Measurements from ENCODE around the gene FKBP1B. TPM values are rescaled to one million over a fixed set of nuclear protein-coding genes. Genes with fewer than 3 reads are reported as not detected.

The FKBP1B gene
- total and polyA plus RNA-seq, 2 donors (not counting 3 experiments of a cell fraction or from before 2014, with no cell fraction given), result 12.9 to 40.2 TPM

DNA sequence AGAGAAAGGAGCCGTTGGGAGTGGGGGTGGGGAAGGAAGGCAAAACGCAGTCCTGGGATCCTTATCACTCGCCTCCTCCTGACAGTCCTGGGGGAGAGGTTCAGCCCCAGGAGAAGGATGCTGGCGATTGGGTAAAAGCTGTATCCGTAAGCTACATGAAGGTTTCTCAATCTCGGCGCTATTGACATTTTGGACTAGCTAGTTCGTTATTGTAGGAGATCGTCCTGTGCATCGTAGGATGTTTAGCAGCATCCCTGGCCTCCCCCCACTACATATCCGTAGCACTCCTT is 35.6 kb downstream of the FKBP1B start:
- H3K4me1 ChIP-seq (ENCODE audit: control insufficient read depth, extremely low read depth, insufficient read depth, low read length), result peaks cover 16% of the 10 kb centered on the region
- BruUV-seq (replicated peaks), result TSS peak; percentile 30
- H3K9me3 ChIP-seq (replicated peaks; ENCODE audit: control insufficient read depth, insufficient read depth, low read length), result no peaks in the 10 kb centered on the region
- peak overlapping the region; percentile 96 for H2AFZ ChIP-seq (ENCODE audit: low read depth, low read length)
- ChIA-PET CTCF (interaction anchor here (1.0 to 3.5 kb wide), 11 partner anchors 9 to 297 kb away, joined by 3 to 68 read pairs (median 5); partner anchors contain the start of genes ATAD2B, FAM228B, PFN4 and SF3B6), POLR2A (interaction anchor here (1.4 kb wide), 1 partner anchor 70 kb away, joined by 3 read pairs; no protein-coding TSS in a partner anchor)
- no peaks in the 10 kb centered on the region for H3K9me1 ChIP-seq (replicated peaks; ENCODE audit: control insufficient read depth, extremely low read depth, insufficient read depth, low read length)
- no peaks in the 10 kb centered on the region for H3K27me3 ChIP-seq (ENCODE audit: control insufficient read depth in 2 of 2, insufficient read depth in 2 of 2, low read length in 2 of 2)
- peak overlapping the region; percentile 53 to 85 (median 73) for H3K4me3 ChIP-seq (replicated peaks in 1 of 3; ENCODE audit: insufficient read depth in 1 of 3, low read depth in 1 of 3, low read length in 3 of 3)
- no peak for DNase-seq (ENCODE audit: low read depth, low spot score)
- peaks cover 5 to 6% of the 10 kb centered on the region in 2 experiments for H3K36me3 ChIP-seq (ENCODE audit: control insufficient read depth in 2 of 2, extremely low read depth in 1 of 2, insufficient read depth in 2 of 2, low read length in 2 of 2)
- H3K4me2 ChIP-seq (ENCODE audit: insufficient read depth, low read length), result peak overlapping the region; percentile 95
- H4K20me1 ChIP-seq (replicated peaks; ENCODE audit: control insufficient read depth, extremely low read depth, insufficient read depth, low read length), result no peaks in the 10 kb centered on the region
- TF ChIP-seq MYC (IDR thresholded peaks at IDR 0.05; ENCODE audit: low read depth, low read length) (no peak), CTCF (IDR thresholded peaks at IDR 0.05; ENCODE audit: extremely low read depth in 1 of 2, insufficient read depth in 1 of 2, low read depth in 1 of 2, low read length in 2 of 2) (no peak), FOS (IDR thresholded peaks at IDR 0.05; ENCODE audit: borderline replicate concordance, insufficient read depth, low read length) (no peak), POLR2A (IDR thresholded peaks at IDR 0.05; ENCODE audit: low read depth, low read length) (no peak), POLR2AphosphoS5 (IDR thresholded peaks at IDR 0.05; ENCODE audit: insufficient read depth, low read depth, low read length) (no peak), EZH2 (IDR thresholded peaks at IDR 0.05; ENCODE audit: borderline replicate concordance, low read depth, low read length, severe bottlenecking) (no peak), GATA2 (IDR thresholded peaks at IDR 0.05; ENCODE audit: insufficient read depth, insufficient read length, low read depth, low read length) (no peak)
- TF ChIP-seq, protein P1, sequence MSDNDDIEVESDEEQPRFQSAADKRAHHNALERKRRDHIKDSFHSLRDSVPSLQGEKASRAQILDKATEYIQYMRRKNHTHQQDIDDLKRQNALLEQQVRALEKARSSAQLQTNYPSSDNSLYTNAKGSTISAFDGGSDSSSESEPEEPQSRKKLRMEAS (IDR thresholded peaks at IDR 0.05; ENCODE audit: insufficient read depth, insufficient read length), result no peak
- peak overlapping the region; percentile 84 for H3K9ac ChIP-seq (replicated peaks; ENCODE audit: extremely low read depth, insufficient read depth, low read length)
- intact Hi-C loops (cut with micrococcal nuclease), result no loop called here
- dilution Hi-C loops (cut with MboI; ENCODE audit: extremely low pct_ligation_motif_present, low sequenced_read_pairs), result no loop called here
- no peak for FAIRE-seq
- H3K27ac ChIP-seq (ENCODE audit: insufficient read depth, low read depth, low read length), result peak overlapping the region; percentile 66
- H3K79me2 ChIP-seq (ENCODE audit: control insufficient read depth, insufficient read depth, low read length), result peaks cover 6% of the 10 kb centered on the region
